Kidney (tissue), 14 donors: ENCODE measurements around the gene MAP2K7. TPM values are rescaled to one million over a fixed set of nuclear protein-coding genes. Genes with fewer than 3 reads are reported as not detected.

Source experiments
- DNase-seq, 5 donors: peaks; one replicate each; pipeline ENCODE4 v3.0.0-alpha.2; 2013 to 2020
- FAIRE-seq: peaks from 2 replicates; lab custom pipeline; 2012; peaks lifted over from hg19 to GRCh38; lab: Jason Lieb, UNC
- H3K27ac ChIP-seq, 2 donors: one replicate each; pipeline ENCODE4 v1.7.0; 2013; ENCODE audit warnings: low read depth in 2 of 2, low read length in 2 of 2, inconsistent platforms in 1 of 2
- H3K27me3 ChIP-seq: one replicate; pipeline ENCODE4 v1.7.1; 2013; ENCODE audit warnings: low read length, inconsistent platforms; ENCODE audit not compliant: control insufficient read depth, insufficient read depth
- H3K36me3 ChIP-seq, 3 donors: one replicate each; pipeline versions ENCODE4 v1.7.0 to v1.7.1; 2013; ENCODE audit warnings: low read length in 3 of 3, control low read depth in 1 of 3, inconsistent platforms in 1 of 3; ENCODE audit not compliant: insufficient read depth in 3 of 3, control insufficient read depth in 2 of 3
- H3K4me1 ChIP-seq, 3 donors: one replicate each; pipeline versions ENCODE4 v1.7.0 to v1.7.1; 2013; ENCODE audit warnings: low read length in 3 of 3, inconsistent platforms in 1 of 3, low read depth in 1 of 3; ENCODE audit not compliant: control insufficient read depth in 2 of 3, insufficient read depth in 2 of 3
- H3K4me3 ChIP-seq, 3 donors: one replicate each; pipeline versions ENCODE4 v1.7.0 to v1.8.1; 2013; ENCODE audit warnings: low read length in 3 of 3, control low read depth in 1 of 3, inconsistent platforms in 1 of 3
- H3K9ac ChIP-seq, 3 donors: one replicate each; pipeline versions ENCODE4 v1.7.0 to v1.7.1; 2013; ENCODE audit warnings: low read length in 3 of 3, control low read depth in 1 of 3, inconsistent platforms in 1 of 3
- H3K9me3 ChIP-seq, 3 donors: one replicate each; pipeline versions ENCODE4 v1.7.0 to v1.7.1; 2013; ENCODE audit warnings: low read length in 3 of 3, control low read depth in 1 of 3, inconsistent platforms in 1 of 3; ENCODE audit not compliant: control insufficient read depth in 2 of 3, insufficient read depth in 1 of 3
- CTCF ChIP-seq: IDR thresholded peaks from 3 replicates; pipeline ENCODE4 v1.5.1; 2012; ENCODE audit warnings: mild to moderate bottlenecking, moderate library complexity, borderline replicate concordance; ENCODE audit not compliant: insufficient read depth; ENCODE audit errors: extremely low read depth
- intact Hi-C: fragments of 100-400 bp; cut with DNase I; formaldehyde crosslinking; loops from one replicate; pipeline ENCODE4 v1.11.1; 2022
- polyA plus RNA-seq: library from polyadenylated mRNA; stranded (reverse); fragments of 350-450 nt; fragmentation: Illumina TruSeq; extraction: RNeasy Lipid Tissue Mini Kit (QIAGEN cat#74804); gene quantifications from one replicate; pipeline ENCODE4 v1.2.3, GENCODE V29; 2014; ENCODE audit warnings: low read depth, low replicate concordance; ENCODE audit not compliant: insufficient read depth
- total RNA-seq: library from RNA; stranded (reverse); fragmentation: NEBNext Ultra II Directional; extraction: Animal tissue kit (Norgen Biotek cat#: 25700); gene quantifications from one replicate; pipeline ENCODE4 v1.2.1, GENCODE V29; 2021
- donor health status: control.
- donor health status: control.
- donor health status: control.
- donor health status: control.
- donor health status: control.
- donor health status: DM: yes; HTN: yes; CAD: no.
- donor health status: Normal renal cell carcinoma (clear cell type).

MAP2K7 gene
- total and polyA plus RNA-seq, 2 donors from 2014 or later, result 16.7 to 37.0 TPM

- TF ChIP-seq CTCF, result no peak
- no peaks in the 10 kb centered on the region for H3K9me3 ChIP-seq
- intact Hi-C loops, result no loop called here
- peak in 2 of 5 donors; percentile 79 to 82 for DNase-seq
- H3K36me3 ChIP-seq, result peaks cover 0 to 11% (median 0%) of the 10 kb centered on the region in 3 donors
- no peak for FAIRE-seq
- peaks cover 0 to 29% (median 6%) of the 10 kb centered on the region in 3 donors for H3K4me1 ChIP-seq
- peak overlapping the region in 2 of 3 donors; percentile 71 for H3K4me3 ChIP-seq
- peaks cover 15% of the 10 kb centered on the region for H3K27me3 ChIP-seq
- peak overlapping the region in 1 of 3 donors; percentile 63 for H3K9ac ChIP-seq
- peak overlapping the region; percentile 13 to 52 for H3K27ac ChIP-seq
Measured at GRCh38 chr19:7918615-7919421, 15.1 kb downstream of the MAP2K7 start.

- Histone ChIP-seq H3K36me3 (peaks cover 0 to 11% (median 0%) of the 10 kb centered on the region in 3 donors), H3K9ac (peak within 1 kb of the TSS in 2 of 3 donors; percentile 57 to 63), H3K4me1 (peaks cover 0 to 29% (median 6%) of the 10 kb centered on the region in 3 donors), H3K4me3 (peak within 1 kb of the TSS; percentile 71 to 79 (median 71)), H3K27ac (peak within 1 kb of the TSS; percentile 52 to 84), H3K27me3 (peaks cover 15% of the 10 kb centered on the region), H3K9me3 (no peaks in the 10 kb centered on the region)
- no peak for TF ChIP-seq CTCF
- intact Hi-C loops, result no loop called here
- FAIRE-seq (no peak), DNase-seq (peak; percentile 94 to 99 (median 98))
Measured at GRCh38 chr19:7919610-7920518, 16.2 kb downstream of the MAP2K7 start, which contains the start of gene SNAPC2. Gene SNAPC2, plus strand, starts transcription at chr19:7920338. Its CDS starts 29 bp downstream, at chr19:7920367.

GRCh38 chr19:7920519-7921301 lies 17.0 kb downstream of the MAP2K7 start:
- H3K4me3 ChIP-seq, result peak overlapping the region; percentile 57 to 79 (median 71)
- peaks cover 10% of the 10 kb centered on the region for H3K27me3 ChIP-seq
- DNase-seq, result peak; percentile 98 to 100 (median 99)
- no peaks in the 10 kb centered on the region for H3K9me3 ChIP-seq
- FAIRE-seq, result no peak
- peak overlapping the region; percentile 52 to 84 for H3K27ac ChIP-seq
- peaks cover 0 to 11% (median 0%) of the 10 kb centered on the region in 3 donors for H3K36me3 ChIP-seq
- H3K4me1 ChIP-seq, result peaks cover 0 to 30% (median 6%) of the 10 kb centered on the region in 3 donors
- intact Hi-C loops, result no loop called here
- no peak for TF ChIP-seq CTCF
- peak overlapping the region in 2 of 3 donors; percentile 57 to 63 for H3K9ac ChIP-seq
